Bronchial epithelial cell (primary cell): ENCODE results near the gene SRRM4. TPM values are rescaled to one million over a fixed set of nuclear protein-coding genes. Genes with fewer than 3 reads are reported as not detected.

Source experiments
- DNase-seq: peaks from one replicate; pipeline ENCODE4 v3.0.0-alpha.2; 2010; ENCODE audit warnings: low read depth
- FAIRE-seq: peaks from 2 replicates; lab custom pipeline; 2011; peaks lifted over from hg19 to GRCh38; lab: Jason Lieb, UNC
- H3K27me3 ChIP-seq: 2 replicates; pipeline ENCODE4 v1.5.1; 2011; ENCODE audit warnings: low read length; ENCODE audit not compliant: control insufficient read depth, insufficient read depth
- H3K36me3 ChIP-seq: 2 replicates; pipeline ENCODE4 v1.5.1; 2011; ENCODE audit warnings: low read length; ENCODE audit not compliant: control insufficient read depth, insufficient read depth
- H3K4me3 ChIP-seq: 2 replicates; pipeline ENCODE4 v1.5.1; 2011; ENCODE audit warnings: mild to moderate bottlenecking, low read depth, low read length, control low read depth
- CTCF ChIP-seq: IDR thresholded peaks from 2 replicates; pipeline ENCODE4 v1.5.1; 2011; ENCODE audit warnings: mild to moderate bottlenecking, moderate library complexity, low read length, control low read depth, inconsistent platforms; ENCODE audit not compliant: insufficient read depth, severe bottlenecking
- total RNA-seq: library from RNA; depleted of rRNA; stranded (reverse); fragments of >200 nt; gene quantifications from 2 replicates; pipeline ENCODE4 v1.2.1, GENCODE V29; 2014

Gene SRRM4
- total RNA-seq, 1 donor from 2014 or later, result not detected

DNA sequence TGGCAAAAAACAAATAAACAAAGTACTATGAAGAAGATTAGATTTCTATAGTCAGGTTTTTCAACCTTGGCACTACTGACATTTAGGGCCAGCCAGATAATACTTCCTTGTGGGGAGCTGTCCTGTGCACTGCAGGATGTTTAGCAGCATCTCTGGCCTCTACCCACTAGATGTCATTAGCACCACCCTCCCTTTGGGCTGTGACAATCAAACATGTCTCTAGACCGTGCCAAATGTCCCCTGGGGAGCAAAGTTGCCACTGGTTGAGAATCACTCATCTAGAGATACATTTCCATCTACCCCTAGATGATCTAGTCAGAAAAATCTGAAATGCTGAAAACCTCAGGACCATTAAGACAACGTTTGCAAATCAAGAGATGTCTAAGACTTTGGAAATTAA lies 29.9 kb downstream of the SRRM4 start:
- FAIRE-seq (no peak), DNase-seq (no peak)
- no peaks in the 10 kb centered on the region for H3K36me3 ChIP-seq
- no peak for TF ChIP-seq CTCF
- no peaks in the 10 kb centered on the region for H3K27me3 ChIP-seq
- H3K4me3 ChIP-seq, result no peak overlapping the region

DNA sequence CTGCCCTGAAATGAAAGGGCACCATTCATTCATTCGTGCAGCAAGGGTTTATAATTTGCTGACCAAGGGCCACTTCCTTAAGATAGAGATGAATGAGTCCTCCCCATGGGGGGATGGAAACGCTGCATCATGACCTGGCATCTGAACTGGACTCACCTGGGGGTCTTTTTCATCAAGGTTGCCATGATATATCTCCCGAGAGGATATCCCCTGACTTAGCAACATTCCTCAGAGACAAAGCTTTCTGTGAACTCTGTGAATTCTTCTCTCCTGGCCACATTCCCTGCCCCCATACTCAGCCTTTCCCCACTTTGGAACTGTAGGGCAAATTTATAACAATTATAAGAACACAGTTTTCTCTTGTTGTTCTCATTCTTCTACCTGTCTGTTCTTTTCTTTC lies 30.8 kb downstream of the SRRM4 start:
- Histone ChIP-seq H3K27me3 (no peaks in the 10 kb centered on the region), H3K36me3 (no peaks in the 10 kb centered on the region), H3K4me3 (no peak overlapping the region)
- no peak for FAIRE-seq
- no peak for TF ChIP-seq CTCF
- no peak for DNase-seq

DNA sequence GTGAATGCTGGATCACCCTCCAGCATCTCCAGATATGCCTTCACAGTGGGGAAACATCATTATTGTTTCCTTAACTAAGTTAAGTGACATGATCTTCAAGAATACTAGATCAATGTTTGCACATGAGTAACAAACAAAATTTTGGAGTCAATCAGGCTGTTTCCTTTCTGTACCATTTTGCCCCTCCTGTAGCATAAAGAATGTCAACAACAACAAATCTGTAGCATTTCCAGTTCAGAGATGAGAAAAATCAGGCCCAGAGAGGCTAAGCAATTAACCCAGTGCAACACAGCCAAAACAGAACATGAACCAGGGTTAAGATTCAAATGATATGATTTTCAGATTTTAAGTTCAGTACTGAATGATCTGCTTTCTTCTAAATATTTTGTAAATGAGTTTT lies 31.7 kb downstream of the SRRM4 start:
- H3K36me3 ChIP-seq, result no peaks in the 10 kb centered on the region
- no peak for DNase-seq
- H3K27me3 ChIP-seq, result no peaks in the 10 kb centered on the region
- TF ChIP-seq CTCF, result no peak
- no peak for FAIRE-seq
- H3K4me3 ChIP-seq, result no peak overlapping the region

GRCh38 chr12:119014368-119014767 lies 33.0 kb downstream of the SRRM4 start:
- no peak for TF ChIP-seq CTCF
- H3K27me3 ChIP-seq, result no peaks in the 10 kb centered on the region
- DNase-seq (no peak), FAIRE-seq (no peak)
- no peaks in the 10 kb centered on the region for H3K36me3 ChIP-seq
- no peak overlapping the region for H3K4me3 ChIP-seq

DNA sequence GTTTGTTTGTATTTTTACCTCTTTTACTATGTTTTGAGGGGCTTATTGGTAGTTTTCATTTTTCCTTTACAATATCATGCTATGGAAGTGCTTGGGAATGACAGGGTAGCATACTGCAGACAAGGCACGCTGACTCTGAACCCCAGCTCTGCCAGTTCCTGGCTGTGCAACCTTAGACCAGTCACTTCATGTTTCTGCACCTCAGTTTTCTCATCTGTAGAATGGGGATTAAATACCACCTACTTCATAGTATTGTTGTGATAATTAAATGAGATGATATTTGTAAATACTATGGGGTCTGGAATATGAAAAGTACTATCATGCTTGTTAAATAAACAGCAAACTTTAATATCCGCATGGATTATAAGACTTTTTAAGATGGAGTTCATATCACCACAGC lies 35.4 kb downstream of the SRRM4 start:
- DNase-seq (no peak), FAIRE-seq (no peak)
- no peak for TF ChIP-seq CTCF
- no peaks in the 10 kb centered on the region for H3K36me3 ChIP-seq
- H3K27me3 ChIP-seq, result no peaks in the 10 kb centered on the region
- H3K4me3 ChIP-seq, result no peak overlapping the region

- no peak for FAIRE-seq
- no peak for TF ChIP-seq CTCF
- Histone ChIP-seq H3K4me3 (no peak overlapping the region), H3K36me3 (no peaks in the 10 kb centered on the region), H3K27me3 (no peaks in the 10 kb centered on the region)
- DNase-seq, result no peak
Measured at GRCh38 chr12:119019166-119019565, 37.8 kb downstream of the SRRM4 start.
